Stimulated activated CD8-positive, alpha-beta memory T cell treated with anti-CD3 and anti-CD28 coated beads, Interleukin-7, amount 100 ng/mL, for 4 hours (primary cell): ENCODE measurements around the gene MAFG.

Experiments used
- DNase-seq, 2 donors: peaks; one replicate each; pipeline ENCODE4 v3.0.0-alpha.2; 2020; ENCODE audit warnings: low read depth in 2 of 2

MAFG gene

GRCh38 chr17:81939881-81940385 lies 12.4 kb upstream of the MAFG start:
- DNase-seq, result no peak

DNA sequence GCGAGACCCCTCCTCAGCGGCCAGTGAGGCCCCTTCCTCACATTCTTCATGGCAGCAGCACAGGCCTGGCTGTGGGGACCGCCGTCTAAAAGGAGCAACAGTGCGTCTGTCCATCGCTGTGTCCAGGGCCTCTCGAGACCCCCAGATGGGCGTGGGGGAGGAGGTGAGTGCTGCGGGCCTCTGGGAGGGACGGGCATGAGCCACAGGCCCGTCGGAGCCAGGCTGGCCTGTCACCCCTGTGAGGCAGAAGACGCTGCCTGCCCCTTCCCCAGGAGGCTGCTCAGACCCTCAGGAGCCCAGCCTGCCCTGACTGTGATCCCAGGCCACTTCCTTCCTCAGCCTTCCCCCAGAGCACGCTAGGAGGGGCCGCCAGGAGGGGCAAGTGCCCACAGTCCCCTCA lies 11.7 kb upstream of the MAFG start:
- DNase-seq, result no peak

DNA sequence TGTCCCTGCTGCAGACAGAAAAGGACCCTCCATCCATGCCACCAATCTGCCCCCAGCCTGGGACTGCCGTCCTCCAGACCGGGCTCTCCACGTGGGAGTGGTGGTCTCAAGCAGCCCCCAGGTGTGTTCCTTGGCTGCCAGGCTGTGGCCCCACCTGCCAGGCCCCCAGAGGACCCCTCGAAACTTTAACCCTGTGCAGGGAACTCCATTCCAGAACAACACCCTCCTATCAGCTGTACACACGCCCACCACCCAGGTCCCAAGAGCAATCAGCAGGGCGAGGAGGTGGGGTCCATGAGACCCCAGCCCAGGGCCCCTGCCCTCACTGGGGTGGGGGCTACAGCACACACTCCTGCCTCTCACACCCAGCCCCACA lies 8.2 kb upstream of the MAFG start:
- no peak for DNase-seq

- no peak for DNase-seq
Observed at GRCh38 chr17:81934850-81935708, 7.5 kb upstream of the MAFG start.

DNA sequence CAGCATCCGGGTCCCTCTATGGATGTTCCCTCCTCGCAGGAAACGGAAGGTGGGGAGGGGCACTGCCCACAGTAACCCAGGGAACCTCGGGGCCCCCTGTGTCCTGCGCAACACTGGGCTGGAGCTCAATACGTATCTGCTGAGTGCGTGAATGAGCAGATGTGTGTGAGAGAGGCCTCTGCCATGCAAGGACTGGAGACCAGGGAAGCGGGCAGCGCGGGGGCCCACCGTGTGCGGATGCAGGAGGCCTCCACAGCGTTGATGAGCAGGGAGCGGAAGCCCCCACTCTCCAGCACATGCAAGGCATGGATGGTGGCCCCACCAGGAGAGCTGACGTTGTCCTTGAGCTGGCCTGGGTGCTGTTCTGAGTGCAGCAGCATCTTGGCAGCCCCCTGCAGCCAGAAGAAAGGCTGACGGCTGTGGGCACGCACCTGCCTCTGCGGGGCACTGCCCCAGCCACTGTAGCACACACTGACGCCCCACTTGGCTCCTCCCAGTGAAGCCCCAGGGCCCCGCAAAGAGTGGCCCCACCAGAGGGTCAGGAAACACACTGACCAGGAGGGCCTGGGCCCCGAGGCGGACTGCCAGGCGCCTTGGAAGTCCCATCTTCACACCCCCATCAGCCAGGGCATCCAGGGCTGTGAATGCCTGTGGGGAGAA lies 6.7 kb upstream of the MAFG start:
- no peak for DNase-seq

DNA sequence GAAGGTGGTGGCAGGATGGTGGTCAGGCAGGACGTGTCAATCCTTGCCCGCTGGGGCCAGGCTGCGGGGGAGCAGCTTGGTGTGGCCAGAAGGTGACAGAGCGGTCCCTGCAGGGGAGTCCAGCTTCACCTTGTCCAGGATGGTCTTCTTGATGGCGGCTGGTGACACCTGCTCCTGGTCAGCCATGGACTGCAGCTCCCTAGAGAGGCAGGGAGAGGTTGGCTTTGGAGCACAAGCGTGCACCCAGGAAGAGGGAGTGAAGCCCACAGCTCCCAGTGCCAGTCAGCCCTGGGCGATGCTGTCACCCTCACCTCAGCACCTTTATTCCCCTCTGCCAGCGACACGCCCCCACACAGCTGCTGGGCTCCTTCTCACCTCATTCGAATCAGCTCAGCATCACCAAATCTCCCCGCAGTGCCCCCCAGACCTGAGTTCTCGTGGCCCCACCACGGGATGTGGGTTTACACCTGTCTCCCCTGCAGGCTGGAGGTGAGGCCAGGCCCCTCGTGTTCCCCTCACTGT lies 5.7 kb upstream of the MAFG start:
- DNase-seq, result no peak

GRCh38 chr17:81932333-81932983 lies 4.9 kb upstream of the MAFG start:
- no peak for DNase-seq

DNA sequence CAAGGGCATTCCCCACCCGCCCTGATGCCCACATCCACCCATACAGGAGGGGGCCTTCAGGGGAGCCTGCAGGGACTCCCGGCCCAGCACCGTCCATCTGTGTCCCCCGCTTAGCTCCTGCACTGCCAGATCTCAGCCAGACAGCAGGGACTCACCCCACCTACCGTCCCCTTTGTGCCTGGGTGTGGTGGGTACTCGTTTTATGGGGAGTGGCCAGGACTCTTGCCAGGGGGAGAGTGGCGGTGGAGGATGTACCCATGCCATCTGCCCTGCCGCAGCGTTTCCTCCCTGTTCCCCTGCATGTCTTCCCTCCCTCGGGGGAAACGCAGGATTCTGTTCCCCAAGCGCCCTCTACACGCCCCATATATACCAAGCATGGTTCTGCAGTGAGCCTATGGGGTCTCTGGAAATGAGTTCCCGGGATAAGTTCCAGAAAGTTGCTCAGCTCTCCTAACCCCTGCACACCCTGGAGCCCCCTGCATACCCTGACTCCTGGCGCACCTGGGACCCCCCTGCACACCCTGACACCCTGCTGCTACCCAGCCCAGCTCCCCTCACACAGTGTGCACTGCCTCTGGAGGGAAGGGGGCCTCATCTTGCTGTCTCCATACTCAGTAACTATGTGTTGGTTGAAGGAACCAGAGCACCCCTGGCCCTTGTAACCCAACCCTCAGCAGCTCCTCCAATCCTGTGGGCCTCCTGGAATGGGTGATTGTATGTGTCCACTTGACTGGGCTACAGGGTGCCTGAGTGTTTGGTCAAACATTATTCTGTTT lies 4.2 kb upstream of the MAFG start:
- DNase-seq, result no peak

GRCh38 chr17:81931189-81931556 lies 3.6 kb upstream of the MAFG start:
- no peak for DNase-seq

GRCh38 chr17:81930142-81931125 lies 2.9 kb upstream of the MAFG start:
- DNase-seq, result no peak

GRCh38 chr17:81929253-81930141 lies 2.0 kb upstream of the MAFG start:
- no peak for DNase-seq

GRCh38 chr17:81928544-81929252 lies 1.2 kb upstream of the MAFG start:
- no peak for DNase-seq

GRCh38 chr17:81927152-81927652 lies 333 bp downstream of the MAFG start:
- DNase-seq, result peak in 1 of 2 donors; percentile 46

- peak; percentile 47 to 60 for DNase-seq
Observed at GRCh38 chr17:81926451-81927151, 934 bp downstream of the MAFG start.

GRCh38 chr17:81925860-81926450 lies 1.6 kb downstream of the MAFG start:
- DNase-seq, result no peak

DNA sequence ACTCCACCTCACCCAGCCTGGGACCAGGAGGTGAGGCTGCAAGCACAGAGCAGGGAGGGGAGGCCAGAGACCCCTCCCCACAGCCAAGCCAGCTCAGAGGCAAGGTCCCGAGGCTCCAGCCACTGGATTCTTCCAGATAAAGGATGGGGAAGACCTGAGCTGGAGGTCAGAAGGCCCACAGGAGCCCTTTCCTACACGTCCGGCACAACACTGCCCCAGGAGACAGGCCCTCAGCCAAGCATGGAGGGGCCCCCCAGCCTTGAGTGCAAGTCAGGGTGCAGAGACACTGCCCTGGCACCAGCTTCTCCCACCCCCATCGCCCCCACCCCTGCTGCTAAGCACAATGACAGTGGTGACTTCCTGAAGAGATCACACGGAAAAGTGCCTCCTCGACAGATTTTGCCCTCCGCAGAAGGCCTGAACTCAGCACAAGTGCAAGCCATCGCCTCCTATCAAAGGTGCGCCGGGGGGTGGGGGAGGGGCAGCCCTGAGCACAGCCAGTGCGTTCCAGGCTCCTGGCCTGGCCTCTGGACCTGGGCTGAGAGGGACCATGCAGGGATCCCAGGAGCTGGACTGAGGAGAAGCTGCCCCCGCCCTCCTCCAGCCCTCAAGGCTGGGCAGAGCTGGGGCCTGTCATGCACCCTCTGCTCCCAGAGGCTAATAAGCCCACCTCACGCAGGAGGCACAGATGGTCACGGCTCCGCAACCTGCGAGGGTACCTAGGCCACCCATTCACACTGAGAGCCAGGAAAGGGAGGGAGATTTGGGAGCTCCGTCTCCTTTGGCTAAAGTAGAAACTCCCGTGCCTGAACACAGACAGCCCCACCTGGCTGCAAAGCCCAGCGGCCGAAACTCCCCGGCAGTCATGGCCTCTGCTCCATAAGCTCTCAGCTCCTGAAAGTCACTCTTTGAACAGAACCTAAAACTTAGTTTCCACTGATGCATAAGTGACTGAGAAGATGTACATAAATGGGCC lies 2.7 kb downstream of the MAFG start:
- no peak for DNase-seq
